ENCODE results near the gene WDFY2.

Gene WDFY2

DNA sequence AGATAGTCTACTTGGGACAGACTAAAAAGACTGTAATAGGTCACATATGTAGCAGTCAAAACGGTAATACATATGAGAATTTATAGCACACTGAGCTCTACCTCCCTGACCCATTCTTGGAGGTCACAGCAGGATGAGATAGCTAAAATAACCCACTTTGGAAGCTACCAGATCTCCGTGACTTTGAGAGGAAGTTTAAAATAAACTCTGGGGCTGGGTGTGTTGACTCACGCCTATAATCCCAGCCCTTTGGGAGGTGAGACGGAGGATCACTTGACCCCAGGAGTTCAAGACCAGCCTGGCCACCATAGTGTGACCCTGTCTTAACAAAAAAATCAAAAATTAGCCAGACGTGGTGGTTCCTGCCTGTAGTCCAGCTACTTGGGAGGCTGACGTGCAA, 174.4 kb downstream of the WDFY2 start:
- Histone ChIP-seq H3K9me3 (replicated peaks in 1 of 2; ENCODE audit: control insufficient read depth in 2 of 2, insufficient read depth in 1 of 2, low read depth in 1 of 2, low read length in 2 of 2) (no peaks in the 10 kb centered on the region), H3K79me1 (ENCODE audit: low read depth, low read length) (no peaks in the 10 kb centered on the region), H3K18ac (ENCODE audit: low read length) (no peak overlapping the region), H3K4me3 (ENCODE audit: low read length in 2 of 2) (no peak overlapping the region), H3K4ac (ENCODE audit: low read length) (no peak overlapping the region), H4K91ac (ENCODE audit: low read depth, low read length, poor library complexity) (no peak overlapping the region), H3K36me3 (replicated peaks in 1 of 2; ENCODE audit: control insufficient read depth in 2 of 2, insufficient read depth in 2 of 2, low read length in 2 of 2) (peaks cover 13 to 73% of the 10 kb centered on the region in 2 donors), H3K27me3 (ENCODE audit: control insufficient read depth in 3 of 3, insufficient read depth in 3 of 3, low read depth in 1 of 3, low read length in 3 of 3) (no peaks in the 10 kb centered on the region), H3K14ac (ENCODE audit: low read length) (no peak overlapping the region), H3K4me2 (ENCODE audit: insufficient read depth, low read length, poor library complexity, severe bottlenecking) (no peak overlapping the region), H4K8ac (ENCODE audit: low read depth, low read length) (no peak overlapping the region), H3K9ac (ENCODE audit: low read depth, low read length, poor library complexity) (no peak overlapping the region), H3K23ac (ENCODE audit: low read depth, low read length, poor library complexity) (no peak overlapping the region), H2AK5ac (ENCODE audit: low read depth, low read length) (no peak overlapping the region), H2AFZ (ENCODE audit: low read length) (no peak overlapping the region), H2BK5ac (ENCODE audit: low read length) (no peak overlapping the region), H3K27ac (replicated peaks; ENCODE audit: low read length) (no peak overlapping the region), H3K4me1 (ENCODE audit: control insufficient read depth in 2 of 2, insufficient read depth in 1 of 2, low read depth in 1 of 2, low read length in 2 of 2) (peaks cover 0 to 2% of the 10 kb centered on the region in 2 donors), H2BK15ac (ENCODE audit: low read length) (no peak overlapping the region), H2BK12ac (ENCODE audit: low read length) (no peak overlapping the region), H2BK120ac (ENCODE audit: low read depth, low read length) (no peak overlapping the region)
- no CpG with 5 or more reads among the region's 6 CpGs for WGBS, 2 donors (ENCODE audit: extremely low coverage in 2 of 2, insufficient read length in 2 of 2, insufficient replicate concordance in 1 of 2)
- no peak for DNase-seq (ENCODE audit: low spot score)

- H3K36me3 ChIP-seq (replicated peaks in 1 of 2; ENCODE audit: control insufficient read depth in 2 of 2, insufficient read depth in 2 of 2, low read length in 2 of 2) = peaks cover 13 to 70% of the 10 kb centered on the region in 2 donors
- no peak overlapping the region for H2BK15ac ChIP-seq (ENCODE audit: low read length)
- H3K4me2 ChIP-seq (ENCODE audit: insufficient read depth, low read length, poor library complexity, severe bottlenecking) = no peak overlapping the region
- no peaks in the 10 kb centered on the region for H3K27me3 ChIP-seq (ENCODE audit: control insufficient read depth in 3 of 3, insufficient read depth in 3 of 3, low read depth in 1 of 3, low read length in 3 of 3)
- no peak overlapping the region for H3K18ac ChIP-seq (ENCODE audit: low read length)
- no CpG with 5 or more reads among the region's 5 CpGs for WGBS, 2 donors (ENCODE audit: extremely low coverage in 2 of 2, insufficient read length in 2 of 2, insufficient replicate concordance in 1 of 2)
- no peaks in the 10 kb centered on the region for H3K79me1 ChIP-seq (ENCODE audit: low read depth, low read length)
- no peak overlapping the region for H3K4ac ChIP-seq (ENCODE audit: low read length)
- no peak for DNase-seq (ENCODE audit: low spot score)
- no peak overlapping the region for H3K14ac ChIP-seq (ENCODE audit: low read length)
- H4K91ac ChIP-seq (ENCODE audit: low read depth, low read length, poor library complexity) = no peak overlapping the region
- H3K9ac ChIP-seq (ENCODE audit: low read depth, low read length, poor library complexity) = no peak overlapping the region
- H3K23ac ChIP-seq (ENCODE audit: low read depth, low read length, poor library complexity) = no peak overlapping the region
- peaks cover 2% of the 10 kb centered on the region in 2 donors for H3K4me1 ChIP-seq (ENCODE audit: control insufficient read depth in 2 of 2, insufficient read depth in 1 of 2, low read depth in 1 of 2, low read length in 2 of 2)
- no peak overlapping the region for H2BK12ac ChIP-seq (ENCODE audit: low read length)
- no peak overlapping the region for H3K4me3 ChIP-seq (ENCODE audit: low read length in 2 of 2)
- no peak overlapping the region for H2AFZ ChIP-seq (ENCODE audit: low read length)
- no peaks in the 10 kb centered on the region for H3K9me3 ChIP-seq (replicated peaks in 1 of 2; ENCODE audit: control insufficient read depth in 2 of 2, insufficient read depth in 1 of 2, low read depth in 1 of 2, low read length in 2 of 2)
- no peak overlapping the region for H2BK120ac ChIP-seq (ENCODE audit: low read depth, low read length)
- no peak overlapping the region for H4K8ac ChIP-seq (ENCODE audit: low read depth, low read length)
- H2AK5ac ChIP-seq (ENCODE audit: low read depth, low read length) = no peak overlapping the region
- H2BK5ac ChIP-seq (ENCODE audit: low read length) = no peak overlapping the region
- no peak overlapping the region for H3K27ac ChIP-seq (replicated peaks; ENCODE audit: low read length)
Measured at GRCh38 chr13:51759240-51759639, 175.0 kb downstream of the WDFY2 start.

- Histone ChIP-seq H2AK5ac (ENCODE audit: low read depth, low read length) (no peak overlapping the region), H3K79me1 (ENCODE audit: low read depth, low read length) (no peaks in the 10 kb centered on the region), H3K27ac (replicated peaks; ENCODE audit: low read length) (no peak overlapping the region), H3K4me3 (ENCODE audit: low read length in 2 of 2) (no peak overlapping the region), H2BK15ac (ENCODE audit: low read length) (no peak overlapping the region), H3K4ac (ENCODE audit: low read length) (no peak overlapping the region), H3K9ac (ENCODE audit: low read depth, low read length, poor library complexity) (no peak overlapping the region), H2BK5ac (ENCODE audit: low read length) (no peak overlapping the region), H3K18ac (ENCODE audit: low read length) (no peak overlapping the region), H4K91ac (ENCODE audit: low read depth, low read length, poor library complexity) (no peak overlapping the region), H4K8ac (ENCODE audit: low read depth, low read length) (no peak overlapping the region), H3K27me3 (ENCODE audit: control insufficient read depth in 3 of 3, insufficient read depth in 3 of 3, low read depth in 1 of 3, low read length in 3 of 3) (no peaks in the 10 kb centered on the region), H3K9me3 (replicated peaks in 1 of 2; ENCODE audit: control insufficient read depth in 2 of 2, insufficient read depth in 1 of 2, low read depth in 1 of 2, low read length in 2 of 2) (no peaks in the 10 kb centered on the region), H3K14ac (ENCODE audit: low read length) (no peak overlapping the region), H2BK120ac (ENCODE audit: low read depth, low read length) (no peak overlapping the region), H3K23ac (ENCODE audit: low read depth, low read length, poor library complexity) (no peak overlapping the region), H2AFZ (ENCODE audit: low read length) (no peak overlapping the region), H2BK12ac (ENCODE audit: low read length) (no peak overlapping the region), H3K36me3 (replicated peaks in 1 of 2; ENCODE audit: control insufficient read depth in 2 of 2, insufficient read depth in 2 of 2, low read length in 2 of 2) (peaks cover 15 to 60% of the 10 kb centered on the region in 2 donors), H3K4me1 (ENCODE audit: control insufficient read depth in 2 of 2, insufficient read depth in 1 of 2, low read depth in 1 of 2, low read length in 2 of 2) (peaks cover 2 to 7% of the 10 kb centered on the region in 2 donors), H3K4me2 (ENCODE audit: insufficient read depth, low read length, poor library complexity, severe bottlenecking) (no peak overlapping the region)
- DNase-seq (ENCODE audit: low spot score) = no peak
- WGBS, 2 donors (ENCODE audit: extremely low coverage in 2 of 2, insufficient read length in 2 of 2, insufficient replicate concordance in 1 of 2) = no CpG with 5 or more reads among the region's 12 CpGs
Measured at GRCh38 chr13:51760592-51760991, 176.3 kb downstream of the WDFY2 start.

- H3K79me1 ChIP-seq (ENCODE audit: low read depth, low read length) = no peaks in the 10 kb centered on the region
- peaks cover 12 to 58% of the 10 kb centered on the region in 2 donors for H3K36me3 ChIP-seq (replicated peaks in 1 of 2; ENCODE audit: control insufficient read depth in 2 of 2, insufficient read depth in 2 of 2, low read length in 2 of 2)
- H3K23ac ChIP-seq (ENCODE audit: low read depth, low read length, poor library complexity) = peak overlapping the region; percentile 92
- H2AK5ac ChIP-seq (ENCODE audit: low read depth, low read length) = no peak overlapping the region
- H2AFZ ChIP-seq (ENCODE audit: low read length) = no peak overlapping the region
- WGBS, 2 donors (ENCODE audit: extremely low coverage in 2 of 2, insufficient read length in 2 of 2, insufficient replicate concordance in 1 of 2) = no CpG with 5 or more reads among the region's 16 CpGs
- H3K9me3 ChIP-seq (replicated peaks in 1 of 2; ENCODE audit: control insufficient read depth in 2 of 2, insufficient read depth in 1 of 2, low read depth in 1 of 2, low read length in 2 of 2) = no peaks in the 10 kb centered on the region
- H3K27ac ChIP-seq (replicated peaks; ENCODE audit: low read length) = no peak overlapping the region
- DNase-seq (ENCODE audit: low spot score) = no peak
- H2BK15ac ChIP-seq (ENCODE audit: low read length) = no peak overlapping the region
- H3K4me1 ChIP-seq (ENCODE audit: control insufficient read depth in 2 of 2, insufficient read depth in 1 of 2, low read depth in 1 of 2, low read length in 2 of 2) = peaks cover 2 to 7% of the 10 kb centered on the region in 2 donors
- no peak overlapping the region for H2BK120ac ChIP-seq (ENCODE audit: low read depth, low read length)
- H2BK5ac ChIP-seq (ENCODE audit: low read length) = no peak overlapping the region
- no peak overlapping the region for H4K91ac ChIP-seq (ENCODE audit: low read depth, low read length, poor library complexity)
- H3K18ac ChIP-seq (ENCODE audit: low read length) = peak overlapping the region; percentile 45
- H3K4me2 ChIP-seq (ENCODE audit: insufficient read depth, low read length, poor library complexity, severe bottlenecking) = no peak overlapping the region
- H2BK12ac ChIP-seq (ENCODE audit: low read length) = no peak overlapping the region
- no peak overlapping the region for H3K4ac ChIP-seq (ENCODE audit: low read length)
- peak overlapping the region; percentile 26 for H3K9ac ChIP-seq (ENCODE audit: low read depth, low read length, poor library complexity)
- peak overlapping the region in 1 of 2 donors; percentile 34 for H3K4me3 ChIP-seq (ENCODE audit: low read length in 2 of 2)
- no peaks in the 10 kb centered on the region for H3K27me3 ChIP-seq (ENCODE audit: control insufficient read depth in 3 of 3, insufficient read depth in 3 of 3, low read depth in 1 of 3, low read length in 3 of 3)
- H4K8ac ChIP-seq (ENCODE audit: low read depth, low read length) = no peak overlapping the region
- H3K14ac ChIP-seq (ENCODE audit: low read length) = no peak overlapping the region
Measured at GRCh38 chr13:51761643-51762350, 177.5 kb downstream of the WDFY2 start.
